ENCODE measurements around the gene TUT4.

Gene TUT4

GRCh38 chr1:52534928-52535764, 17.7 kb downstream of the TUT4 start:
- Histone ChIP-seq H3K14ac (ENCODE audit: low read length) (no peak overlapping the region), H3K4me2 (ENCODE audit: insufficient read depth, low read length, poor library complexity, severe bottlenecking) (no peak overlapping the region), H3K36me3 (replicated peaks in 1 of 2; ENCODE audit: control insufficient read depth in 2 of 2, insufficient read depth in 2 of 2, low read length in 2 of 2) (peaks cover 0 to 29% of the 10 kb centered on the region in 2 donors), H3K18ac (ENCODE audit: low read length) (no peak overlapping the region), H2BK15ac (ENCODE audit: low read length) (no peak overlapping the region), H3K9ac (ENCODE audit: low read depth, low read length, poor library complexity) (no peak overlapping the region), H3K9me3 (replicated peaks in 1 of 2; ENCODE audit: control insufficient read depth in 2 of 2, insufficient read depth in 1 of 2, low read depth in 1 of 2, low read length in 2 of 2) (peaks cover 2 to 45% of the 10 kb centered on the region in 2 donors), H3K79me1 (ENCODE audit: low read depth, low read length) (peaks cover 4% of the 10 kb centered on the region), H2AFZ (ENCODE audit: low read length) (no peak overlapping the region), H3K23ac (ENCODE audit: low read depth, low read length, poor library complexity) (no peak overlapping the region), H3K4ac (ENCODE audit: low read length) (no peak overlapping the region), H3K4me1 (ENCODE audit: control insufficient read depth in 2 of 2, insufficient read depth in 1 of 2, low read depth in 1 of 2, low read length in 2 of 2) (no peaks in the 10 kb centered on the region), H4K8ac (ENCODE audit: low read depth, low read length) (no peak overlapping the region), H2BK12ac (ENCODE audit: low read length) (no peak overlapping the region), H2BK120ac (ENCODE audit: low read depth, low read length) (no peak overlapping the region), H2AK5ac (ENCODE audit: low read depth, low read length) (no peak overlapping the region), H3K4me3 (ENCODE audit: low read length in 2 of 2) (no peak overlapping the region), H2BK5ac (ENCODE audit: low read length) (no peak overlapping the region), H3K27me3 (ENCODE audit: control insufficient read depth in 3 of 3, insufficient read depth in 3 of 3, low read depth in 1 of 3, low read length in 3 of 3) (no peaks in the 10 kb centered on the region), H3K27ac (replicated peaks; ENCODE audit: low read length) (no peak overlapping the region), H4K91ac (ENCODE audit: low read depth, low read length, poor library complexity) (no peak overlapping the region)
- WGBS, 2 donors (ENCODE audit: extremely low coverage in 2 of 2, insufficient read length in 2 of 2, insufficient replicate concordance in 1 of 2): no CpG with 5 or more reads among the region's 2 CpGs
- DNase-seq (ENCODE audit: low spot score): no peak

- Histone ChIP-seq H3K9me3 (replicated peaks in 1 of 2; ENCODE audit: control insufficient read depth in 2 of 2, insufficient read depth in 1 of 2, low read depth in 1 of 2, low read length in 2 of 2) (peaks cover 2 to 47% of the 10 kb centered on the region in 2 donors), H3K4me2 (ENCODE audit: insufficient read depth, low read length, poor library complexity, severe bottlenecking) (no peak overlapping the region), H3K27me3 (ENCODE audit: control insufficient read depth in 3 of 3, insufficient read depth in 3 of 3, low read depth in 1 of 3, low read length in 3 of 3) (no peaks in the 10 kb centered on the region), H3K23ac (ENCODE audit: low read depth, low read length, poor library complexity) (no peak overlapping the region), H2BK12ac (ENCODE audit: low read length) (no peak overlapping the region), H3K36me3 (replicated peaks in 1 of 2; ENCODE audit: control insufficient read depth in 2 of 2, insufficient read depth in 2 of 2, low read length in 2 of 2) (peaks cover 0 to 29% of the 10 kb centered on the region in 2 donors), H4K91ac (ENCODE audit: low read depth, low read length, poor library complexity) (no peak overlapping the region), H3K4ac (ENCODE audit: low read length) (no peak overlapping the region), H2AK5ac (ENCODE audit: low read depth, low read length) (no peak overlapping the region), H3K14ac (ENCODE audit: low read length) (no peak overlapping the region), H3K9ac (ENCODE audit: low read depth, low read length, poor library complexity) (no peak overlapping the region), H3K4me3 (ENCODE audit: low read length in 2 of 2) (no peak overlapping the region), H3K18ac (ENCODE audit: low read length) (no peak overlapping the region), H3K4me1 (ENCODE audit: control insufficient read depth in 2 of 2, insufficient read depth in 1 of 2, low read depth in 1 of 2, low read length in 2 of 2) (no peaks in the 10 kb centered on the region), H4K8ac (ENCODE audit: low read depth, low read length) (no peak overlapping the region), H2BK15ac (ENCODE audit: low read length) (no peak overlapping the region), H2AFZ (ENCODE audit: low read length) (no peak overlapping the region), H2BK5ac (ENCODE audit: low read length) (no peak overlapping the region), H3K27ac (replicated peaks; ENCODE audit: low read length) (no peak overlapping the region), H3K79me1 (ENCODE audit: low read depth, low read length) (peaks cover 4% of the 10 kb centered on the region), H2BK120ac (ENCODE audit: low read depth, low read length) (no peak overlapping the region)
- no CpG with 5 or more reads among the region's 9 CpGs for WGBS, 2 donors (ENCODE audit: extremely low coverage in 2 of 2, insufficient read length in 2 of 2, insufficient replicate concordance in 1 of 2)
- no peak for DNase-seq (ENCODE audit: low spot score)
Observed at GRCh38 chr1:52533713-52534112, 19.2 kb downstream of the TUT4 start.

- Histone ChIP-seq H4K91ac (ENCODE audit: low read depth, low read length, poor library complexity) (no peak overlapping the region), H3K36me3 (replicated peaks in 1 of 2; ENCODE audit: control insufficient read depth in 2 of 2, insufficient read depth in 2 of 2, low read length in 2 of 2) (peaks cover 2 to 30% of the 10 kb centered on the region in 2 donors), H3K23ac (ENCODE audit: low read depth, low read length, poor library complexity) (no peak overlapping the region), H3K4me3 (ENCODE audit: low read length in 2 of 2) (no peak overlapping the region), H3K4ac (ENCODE audit: low read length) (no peak overlapping the region), H2BK12ac (ENCODE audit: low read length) (no peak overlapping the region), H2AFZ (ENCODE audit: low read length) (no peak overlapping the region), H3K9me3 (replicated peaks in 1 of 2; ENCODE audit: control insufficient read depth in 2 of 2, insufficient read depth in 1 of 2, low read depth in 1 of 2, low read length in 2 of 2) (peaks cover 2 to 46% of the 10 kb centered on the region in 2 donors), H3K79me1 (ENCODE audit: low read depth, low read length) (peaks cover 2% of the 10 kb centered on the region), H2BK15ac (ENCODE audit: low read length) (no peak overlapping the region), H3K9ac (ENCODE audit: low read depth, low read length, poor library complexity) (no peak overlapping the region), H3K27me3 (ENCODE audit: control insufficient read depth in 3 of 3, insufficient read depth in 3 of 3, low read depth in 1 of 3, low read length in 3 of 3) (no peaks in the 10 kb centered on the region), H3K18ac (ENCODE audit: low read length) (no peak overlapping the region), H3K4me1 (ENCODE audit: control insufficient read depth in 2 of 2, insufficient read depth in 1 of 2, low read depth in 1 of 2, low read length in 2 of 2) (no peaks in the 10 kb centered on the region), H2BK5ac (ENCODE audit: low read length) (no peak overlapping the region), H2BK120ac (ENCODE audit: low read depth, low read length) (no peak overlapping the region), H3K27ac (replicated peaks; ENCODE audit: low read length) (no peak overlapping the region), H3K4me2 (ENCODE audit: insufficient read depth, low read length, poor library complexity, severe bottlenecking) (no peak overlapping the region), H4K8ac (ENCODE audit: low read depth, low read length) (no peak overlapping the region), H3K14ac (ENCODE audit: low read length) (no peak overlapping the region), H2AK5ac (ENCODE audit: low read depth, low read length) (no peak overlapping the region)
- no peak for DNase-seq (ENCODE audit: low spot score)
- no CpG with 5 or more reads among the region's 2 CpGs for WGBS, 2 donors (ENCODE audit: extremely low coverage in 2 of 2, insufficient read length in 2 of 2, insufficient replicate concordance in 1 of 2)
Observed at GRCh38 chr1:52532731-52533327, 20.1 kb downstream of the TUT4 start.

- H3K27me3 ChIP-seq (ENCODE audit: control insufficient read depth in 3 of 3, insufficient read depth in 3 of 3, low read depth in 1 of 3, low read length in 3 of 3): no peaks in the 10 kb centered on the region
- no peak overlapping the region for H3K18ac ChIP-seq (ENCODE audit: low read length)
- H3K4ac ChIP-seq (ENCODE audit: low read length): no peak overlapping the region
- no peak overlapping the region for H4K8ac ChIP-seq (ENCODE audit: low read depth, low read length)
- H3K36me3 ChIP-seq (replicated peaks in 1 of 2; ENCODE audit: control insufficient read depth in 2 of 2, insufficient read depth in 2 of 2, low read length in 2 of 2): peaks cover 5 to 30% of the 10 kb centered on the region in 2 donors
- no peak overlapping the region for H2BK120ac ChIP-seq (ENCODE audit: low read depth, low read length)
- H3K27ac ChIP-seq (replicated peaks; ENCODE audit: low read length): no peak overlapping the region
- no peak overlapping the region for H2BK5ac ChIP-seq (ENCODE audit: low read length)
- H3K4me1 ChIP-seq (ENCODE audit: control insufficient read depth in 2 of 2, insufficient read depth in 1 of 2, low read depth in 1 of 2, low read length in 2 of 2): no peaks in the 10 kb centered on the region
- no peak overlapping the region for H3K23ac ChIP-seq (ENCODE audit: low read depth, low read length, poor library complexity)
- no peak overlapping the region for H2AK5ac ChIP-seq (ENCODE audit: low read depth, low read length)
- no peak overlapping the region for H3K9ac ChIP-seq (ENCODE audit: low read depth, low read length, poor library complexity)
- no peak overlapping the region for H3K14ac ChIP-seq (ENCODE audit: low read length)
- no peak overlapping the region for H3K4me2 ChIP-seq (ENCODE audit: insufficient read depth, low read length, poor library complexity, severe bottlenecking)
- H3K4me3 ChIP-seq (ENCODE audit: low read length in 2 of 2): no peak overlapping the region
- no peak for DNase-seq (ENCODE audit: low spot score)
- peaks cover 2 to 40% of the 10 kb centered on the region in 2 donors for H3K9me3 ChIP-seq (replicated peaks in 1 of 2; ENCODE audit: control insufficient read depth in 2 of 2, insufficient read depth in 1 of 2, low read depth in 1 of 2, low read length in 2 of 2)
- no CpG with 5 or more reads among the region's 8 CpGs for WGBS, 2 donors (ENCODE audit: extremely low coverage in 2 of 2, insufficient read length in 2 of 2, insufficient replicate concordance in 1 of 2)
- no peak overlapping the region for H2BK12ac ChIP-seq (ENCODE audit: low read length)
- no peaks in the 10 kb centered on the region for H3K79me1 ChIP-seq (ENCODE audit: low read depth, low read length)
- no peak overlapping the region for H2BK15ac ChIP-seq (ENCODE audit: low read length)
- no peak overlapping the region for H2AFZ ChIP-seq (ENCODE audit: low read length)
- no peak overlapping the region for H4K91ac ChIP-seq (ENCODE audit: low read depth, low read length, poor library complexity)
Observed at GRCh38 chr1:52532247-52532646, 20.6 kb downstream of the TUT4 start.

Measured in neuronal stem cell (in vitro differentiated cells).